Sciatic nerve (tissue), 2 donors: ENCODE measurements around the gene HPCAL4. TPM values are rescaled to one million over a fixed set of nuclear protein-coding genes. Genes with fewer than 3 reads are reported as not detected.

Experiments used
- ATAC-seq: fragments of 200-7000 bp; cut with Tn5 transposase; one replicate; pipeline ENCODE4 v1.9.1; 2020; ENCODE audit warnings: mild to moderate bottlenecking, moderate library complexity
- DNase-seq: peaks from one replicate; pipeline ENCODE4 v3.0.0-alpha.2; 2020; ENCODE audit warnings: low spot score
- intact Hi-C: fragments of 100-400 bp; cut with DNase I; formaldehyde crosslinking; loops from one replicate; pipeline ENCODE4 v1.14.2; 2022
- total RNA-seq: library from RNA; stranded (reverse); fragmentation: NEBNext Ultra II Directional; extraction: Animal tissue kit (Norgen Biotek cat#: 25700); gene quantifications from one replicate; pipeline ENCODE4 v1.2.1, GENCODE V29; 2021
- donor health status: DM: no; HTN: no; CAD: no.
- donor health status: DM: no; HTN: no; CAD: no.

HPCAL4 gene
- total RNA-seq, 1 donor from 2014 or later = not detected

DNA sequence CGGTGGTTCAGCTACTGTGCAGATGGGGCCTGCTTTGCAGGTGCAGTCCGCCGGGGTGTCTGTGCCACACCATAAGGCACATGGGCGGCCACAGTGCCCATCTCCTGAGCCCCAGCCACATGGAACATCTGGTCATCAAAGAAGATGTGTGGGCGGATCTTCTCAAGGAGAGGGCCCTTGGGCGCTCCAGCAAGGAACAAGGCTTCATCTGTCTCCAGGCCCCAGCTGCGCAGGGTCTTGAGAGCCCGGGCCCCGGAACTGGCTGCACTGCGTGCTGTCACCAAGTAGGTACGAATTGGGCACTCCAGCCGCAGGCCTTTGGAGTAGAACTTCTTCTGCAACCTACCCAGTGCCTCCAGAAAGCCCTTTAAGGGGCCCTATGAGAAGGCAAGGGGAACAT is 32.1 kb downstream of the HPCAL4 start:
- intact Hi-C loops = no loop called here
- ATAC-seq (no peak), DNase-seq (no peak)

DNA sequence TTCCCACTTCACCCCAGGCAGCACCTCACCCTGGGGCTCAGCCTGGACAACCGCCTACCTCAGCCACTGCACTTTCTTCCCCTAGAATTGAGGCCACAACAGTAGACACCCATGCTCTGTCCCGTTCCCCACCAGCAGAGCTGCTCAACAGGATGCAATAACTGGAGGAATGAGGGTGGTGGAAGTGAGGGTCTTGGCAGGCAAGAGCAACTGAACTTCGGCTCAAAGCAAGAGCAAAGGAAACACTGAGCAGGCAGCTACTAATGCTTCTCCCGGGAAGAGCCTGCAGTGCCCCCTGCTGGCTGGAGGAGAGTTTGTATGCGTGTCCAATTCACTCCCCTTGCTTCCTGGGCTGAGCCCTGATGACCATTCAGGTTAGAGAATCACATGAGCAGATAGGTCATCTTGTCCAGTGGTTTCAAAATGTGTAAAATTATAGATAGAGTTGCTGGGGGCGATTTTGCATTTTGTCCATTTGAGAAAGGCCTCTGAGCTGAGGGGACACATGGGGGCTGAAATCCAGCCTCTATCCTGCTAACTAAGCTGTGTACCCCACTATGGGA is 33.2 kb downstream of the HPCAL4 start:
- peak; percentile 29 for ATAC-seq
- peak; percentile 77 for DNase-seq
- intact Hi-C loops = no loop called here

DNA sequence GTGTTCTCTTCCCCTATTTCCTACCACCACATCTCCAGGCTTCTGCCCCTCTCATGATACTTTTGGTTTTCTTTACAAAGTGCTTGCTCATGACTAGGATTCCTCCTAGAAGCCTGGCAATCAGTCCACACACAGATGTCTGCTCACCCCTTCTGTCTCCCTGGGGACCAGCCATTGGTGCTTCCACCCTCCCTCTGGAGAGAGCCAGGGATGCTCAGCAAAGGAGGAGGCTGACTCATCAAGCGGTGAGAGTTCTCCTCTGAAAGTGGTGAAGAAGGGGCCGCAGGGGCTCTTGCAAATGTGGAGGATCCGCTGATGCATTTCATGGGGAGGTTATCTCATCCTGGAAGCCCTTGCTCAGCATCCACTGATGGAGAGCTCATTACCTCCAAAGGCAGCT is 33.8 kb downstream of the HPCAL4 start:
- intact Hi-C loops = no loop called here
- DNase-seq (no peak), ATAC-seq (no peak)

DNA sequence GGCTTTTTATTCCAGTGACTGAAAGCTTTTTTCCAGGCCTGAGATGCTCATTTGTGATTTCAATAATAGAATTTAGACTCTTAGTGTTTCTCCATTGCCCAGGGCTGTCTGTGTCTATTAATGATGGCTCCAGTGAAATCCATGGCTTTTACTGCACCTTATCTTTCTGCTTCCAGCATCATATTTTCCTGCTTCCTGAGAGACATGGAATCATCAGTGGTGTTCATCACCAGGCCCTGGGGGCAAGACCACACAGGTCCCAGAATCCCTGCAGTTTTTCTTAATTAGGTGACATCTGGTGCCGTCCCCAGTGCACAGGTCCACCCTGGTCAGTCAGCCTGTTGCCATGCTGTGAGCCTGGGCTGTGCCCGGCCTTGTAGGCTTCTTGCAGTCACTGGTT is 34.8 kb downstream of the HPCAL4 start:
- DNase-seq (no peak), ATAC-seq (no peak)
- intact Hi-C loops = no loop called here

DNA sequence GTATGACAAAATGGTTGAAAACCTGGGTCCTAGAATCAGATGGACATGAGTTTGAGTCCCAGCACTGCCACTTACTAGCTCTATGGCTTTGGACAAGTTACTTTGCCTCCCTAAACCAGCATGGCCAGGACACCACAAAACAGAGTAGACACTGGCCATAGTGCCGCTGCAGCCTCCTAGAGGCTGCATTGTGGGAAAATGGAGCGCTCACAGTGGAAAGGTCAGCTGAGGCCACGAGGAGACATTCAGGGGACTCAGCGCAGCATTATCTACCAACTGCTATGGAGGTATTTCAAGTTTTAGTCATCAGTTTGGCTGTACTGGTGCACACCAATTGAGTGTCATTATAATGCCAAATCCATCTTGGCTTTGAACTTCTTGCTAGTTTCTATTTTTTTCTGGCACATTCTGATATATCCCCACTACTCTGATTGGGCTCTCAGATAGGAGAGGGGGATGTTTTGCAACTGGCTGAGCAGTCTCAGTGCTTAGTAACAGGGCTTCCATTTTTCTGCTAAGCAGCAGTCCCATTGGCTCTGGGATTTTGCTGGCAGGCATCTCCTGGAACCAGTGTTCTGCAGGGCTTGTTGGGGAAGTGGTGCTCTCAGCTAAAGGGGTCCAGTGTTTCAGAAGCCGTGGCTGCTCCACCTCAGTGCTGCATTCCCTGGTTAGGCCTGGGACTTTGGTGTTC is 35.5 kb downstream of the HPCAL4 start:
- intact Hi-C loops = no loop called here
- no peak for ATAC-seq
- no peak for DNase-seq

DNA sequence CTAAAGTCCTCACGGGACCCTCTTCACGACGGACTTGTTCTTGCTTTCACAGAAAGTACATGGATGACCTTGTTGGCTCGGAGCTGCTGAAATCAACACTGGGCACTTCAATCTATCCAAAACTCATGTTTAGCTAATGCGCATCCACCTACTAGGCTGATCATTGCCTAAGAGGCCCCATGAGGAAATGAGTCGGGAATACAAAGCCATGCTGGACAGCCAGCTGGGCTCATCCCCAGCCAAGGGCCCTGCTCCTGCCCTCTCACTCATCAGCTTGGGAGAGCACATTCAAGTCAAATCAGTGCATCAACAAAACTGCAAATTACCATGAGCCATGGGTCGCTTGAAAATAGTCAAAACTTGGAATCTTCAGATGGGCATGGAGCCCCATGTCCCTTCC is 36.9 kb downstream of the HPCAL4 start:
- ATAC-seq (peak; percentile 70), DNase-seq (no peak)
- intact Hi-C loops = loop anchor here (5.0 kb wide), 1 partner anchor 47 kb away; no protein-coding TSS in a partner anchor

DNA sequence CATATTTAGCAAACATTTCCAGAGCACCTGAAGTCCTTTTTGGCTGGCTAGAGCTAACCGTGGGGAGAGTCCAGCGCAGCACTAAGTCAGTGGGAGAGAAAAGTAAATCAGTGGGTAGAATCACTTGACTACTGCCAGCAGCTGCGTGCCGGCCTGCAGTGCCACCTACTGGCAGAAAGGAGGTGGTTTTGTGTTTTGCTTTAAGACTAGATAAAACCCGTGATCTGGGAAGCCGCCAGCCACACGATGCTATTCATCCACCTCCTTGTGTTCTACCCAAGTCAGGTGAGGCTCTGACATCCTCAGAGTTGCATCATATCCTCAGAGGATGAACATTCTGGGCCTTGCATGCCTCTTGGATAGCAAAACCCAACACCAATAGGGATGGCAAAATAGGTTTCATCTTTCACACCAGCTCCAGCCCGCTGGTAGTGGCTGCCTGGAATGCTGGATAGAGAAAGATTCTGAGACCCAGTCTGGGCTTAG is 37.6 kb downstream of the HPCAL4 start:
- ATAC-seq (peak; percentile 82), DNase-seq (peak; percentile 91)
- intact Hi-C loops = loop anchor here (5.0 kb wide), 1 partner anchor 46 kb away; no protein-coding TSS in a partner anchor

DNA sequence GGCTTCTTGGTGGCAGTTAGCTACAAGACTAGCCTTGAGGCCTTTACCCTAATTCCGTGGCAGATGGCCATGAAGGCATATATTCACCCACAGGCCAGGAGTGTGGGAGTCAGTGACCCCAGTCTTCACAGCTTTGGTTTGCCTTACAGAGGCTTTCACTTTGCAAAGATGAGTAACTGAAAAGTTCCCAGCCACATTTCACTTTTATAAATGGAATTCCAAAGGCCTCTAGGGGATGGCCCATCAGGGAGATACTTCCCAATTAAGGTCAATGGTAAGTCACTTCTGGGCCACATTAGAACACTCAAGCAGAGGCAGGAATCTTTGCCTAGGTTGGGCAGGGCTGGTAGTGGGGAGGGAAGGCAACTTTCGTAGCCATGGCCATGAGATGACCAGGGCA is 38.7 kb downstream of the HPCAL4 start:
- DNase-seq = no peak
- intact Hi-C loops = loop anchor here (5.0 kb wide), 1 partner anchor 45 kb away; no protein-coding TSS in a partner anchor
- ATAC-seq = peak; percentile 3

DNA sequence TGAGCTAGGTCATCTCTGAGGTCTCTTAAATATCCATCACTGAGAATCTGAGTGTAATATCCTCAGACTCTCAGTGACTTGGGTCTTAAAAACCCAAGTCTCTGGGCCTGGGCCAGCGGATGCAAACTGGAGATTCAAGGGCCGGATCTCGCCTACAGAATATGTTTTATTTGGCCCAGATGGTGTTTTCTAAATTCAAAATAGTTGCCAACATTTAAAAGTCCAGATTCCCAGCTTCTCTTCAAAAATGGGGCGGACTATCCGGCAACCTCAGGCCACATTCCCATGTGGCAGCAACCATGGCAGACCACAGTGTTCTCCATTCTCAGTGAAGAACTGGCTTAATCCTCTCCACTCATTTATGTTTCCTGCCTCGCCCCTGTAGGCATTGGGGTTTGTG is 39.1 kb downstream of the HPCAL4 start:
- intact Hi-C loops = loop anchor here (5.0 kb wide), 1 partner anchor 45 kb away; no protein-coding TSS in a partner anchor
- peak; percentile 79 for ATAC-seq
- DNase-seq = no peak

DNA sequence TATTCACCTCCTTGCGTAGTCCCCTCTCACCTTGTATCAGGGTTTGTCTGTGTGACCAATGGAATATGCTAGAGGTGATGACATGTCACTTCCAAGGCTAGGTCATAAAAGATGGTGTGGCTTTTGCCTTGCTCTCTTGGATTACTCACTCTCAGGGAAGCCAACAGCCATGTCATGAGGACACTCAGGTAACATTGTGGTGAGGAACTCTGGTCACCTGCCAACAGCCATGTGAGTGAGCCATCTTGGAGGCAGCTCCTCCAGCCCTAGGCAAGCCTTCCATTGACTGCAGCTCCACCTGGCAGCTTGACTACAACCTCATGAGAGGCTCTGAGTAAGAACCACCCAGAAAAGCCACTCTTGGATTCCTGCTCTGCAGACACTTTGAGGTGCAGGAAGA is 40.8 kb downstream of the HPCAL4 start:
- intact Hi-C loops = loop anchor here (5.0 kb wide), 1 partner anchor 43 kb away; no protein-coding TSS in a partner anchor
- no peak for ATAC-seq
- DNase-seq = no peak

DNA sequence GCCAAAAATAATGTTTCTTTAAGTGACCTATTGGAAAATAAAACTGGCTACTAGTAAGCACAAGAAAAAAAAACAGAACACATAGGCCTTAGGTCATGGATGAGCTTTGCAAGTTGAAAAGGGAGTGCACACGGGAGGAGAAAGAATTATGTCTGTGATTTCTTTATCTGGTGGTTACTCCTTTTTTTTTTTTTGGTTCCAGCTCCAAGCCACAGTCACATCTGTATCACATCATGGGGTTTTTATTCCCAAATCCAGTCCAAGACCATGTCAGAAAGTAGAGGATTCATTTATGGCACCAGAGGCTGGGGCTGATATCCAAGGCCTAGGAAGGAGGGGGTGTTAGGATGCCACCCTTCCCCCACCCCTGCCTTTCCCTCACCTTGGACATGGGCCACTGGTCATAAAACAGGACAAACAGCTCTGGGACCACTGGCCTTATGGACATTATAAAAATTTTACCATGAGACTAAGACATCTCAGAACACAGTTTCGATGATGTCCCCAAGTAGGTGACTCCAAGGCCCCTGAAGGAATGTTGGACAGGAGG is 41.5 kb downstream of the HPCAL4 start:
- DNase-seq (no peak), ATAC-seq (no peak)
- intact Hi-C loops = loop anchor here (5.0 kb wide), 1 partner anchor 42 kb away; no protein-coding TSS in a partner anchor

DNA sequence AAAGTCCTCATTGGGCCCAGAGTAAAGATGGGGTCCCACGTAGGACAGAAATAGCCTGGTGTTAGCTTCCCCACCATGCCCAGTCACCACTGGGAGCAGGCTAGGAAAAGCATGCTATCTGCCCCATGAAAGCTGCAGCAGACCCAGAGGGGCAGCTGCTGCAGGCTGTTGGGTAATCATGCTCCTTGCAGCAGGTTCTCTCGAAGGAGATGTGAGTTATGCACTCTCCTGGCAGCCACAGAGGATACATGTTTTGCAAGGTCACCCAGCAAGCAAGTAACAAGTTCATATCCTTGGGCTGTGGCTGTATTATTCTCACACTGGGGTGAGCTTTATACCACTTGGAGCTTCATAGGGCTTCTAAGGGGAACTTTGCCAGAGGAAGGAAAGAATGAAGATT is 42.7 kb downstream of the HPCAL4 start:
- intact Hi-C loops = no loop called here
- ATAC-seq (no peak), DNase-seq (no peak)

DNA sequence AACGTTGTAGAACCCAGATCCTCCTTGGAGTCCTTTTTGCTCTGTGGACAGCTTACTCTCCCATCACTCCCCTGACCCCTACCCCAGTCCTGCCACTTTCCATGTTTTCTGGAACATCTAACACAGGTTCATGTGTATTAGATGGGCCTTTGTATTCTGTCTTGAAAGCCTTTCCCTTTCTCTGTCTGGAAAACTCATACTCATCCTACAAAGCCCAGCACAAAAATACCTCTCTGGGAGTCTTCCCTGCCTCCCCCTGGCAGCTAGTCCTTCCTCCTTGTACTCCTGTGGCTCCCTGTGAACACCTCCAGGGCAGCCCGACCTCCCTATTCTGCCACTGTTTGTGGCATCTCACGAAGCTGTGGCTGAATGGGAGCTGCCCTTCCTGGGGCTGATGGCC is 44.0 kb downstream of the HPCAL4 start:
- ATAC-seq (no peak), DNase-seq (no peak)
- intact Hi-C loops = loop anchor here (2.0 kb wide), 1 partner anchor 166 kb away; no protein-coding TSS in a partner anchor

DNA sequence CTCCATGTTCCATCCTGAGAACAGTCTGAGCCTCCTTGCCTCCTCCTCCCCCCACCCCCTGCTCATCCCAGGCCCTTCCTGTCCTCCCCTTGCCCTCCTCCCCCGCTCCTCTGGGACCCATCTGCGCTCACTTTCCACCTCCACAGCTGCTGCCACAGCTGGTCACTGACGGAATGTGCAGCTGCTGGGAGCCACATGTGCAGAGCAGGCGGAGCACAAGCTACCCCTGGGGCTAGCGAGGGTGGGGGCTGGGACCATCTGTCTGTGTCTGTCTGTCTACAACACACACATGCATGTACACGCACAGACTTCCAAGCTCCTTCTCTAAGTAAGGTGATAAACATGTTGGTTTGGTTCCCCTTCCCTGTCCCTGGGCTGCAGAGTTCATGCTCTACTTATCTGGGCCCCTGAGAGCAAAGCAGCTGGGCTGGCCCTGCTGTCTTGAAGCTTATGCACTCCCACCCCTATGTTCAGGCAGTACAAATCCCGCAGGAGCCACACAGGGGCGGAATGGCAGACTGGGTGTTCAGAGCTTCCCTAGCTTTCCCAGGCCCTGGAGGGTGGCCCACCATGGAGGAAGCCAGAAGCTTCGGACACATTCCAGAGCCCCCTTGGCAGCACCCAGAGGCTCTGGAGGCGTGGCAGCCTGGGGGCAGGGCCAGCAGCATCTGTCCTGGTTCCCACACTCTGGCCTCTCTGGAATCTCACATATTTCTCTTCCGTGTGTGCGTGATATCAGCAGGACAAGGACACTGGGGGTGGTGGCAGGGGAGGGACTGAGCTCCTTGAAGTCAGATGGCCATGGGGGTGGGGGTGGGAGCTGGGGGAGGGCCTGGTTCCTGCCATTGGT is 44.8 kb downstream of the HPCAL4 start:
- intact Hi-C loops = loop anchor here (2.0 kb wide), 1 partner anchor 166 kb away; no protein-coding TSS in a partner anchor
- DNase-seq (peak; percentile 85), ATAC-seq (peak; percentile 94)

DNA sequence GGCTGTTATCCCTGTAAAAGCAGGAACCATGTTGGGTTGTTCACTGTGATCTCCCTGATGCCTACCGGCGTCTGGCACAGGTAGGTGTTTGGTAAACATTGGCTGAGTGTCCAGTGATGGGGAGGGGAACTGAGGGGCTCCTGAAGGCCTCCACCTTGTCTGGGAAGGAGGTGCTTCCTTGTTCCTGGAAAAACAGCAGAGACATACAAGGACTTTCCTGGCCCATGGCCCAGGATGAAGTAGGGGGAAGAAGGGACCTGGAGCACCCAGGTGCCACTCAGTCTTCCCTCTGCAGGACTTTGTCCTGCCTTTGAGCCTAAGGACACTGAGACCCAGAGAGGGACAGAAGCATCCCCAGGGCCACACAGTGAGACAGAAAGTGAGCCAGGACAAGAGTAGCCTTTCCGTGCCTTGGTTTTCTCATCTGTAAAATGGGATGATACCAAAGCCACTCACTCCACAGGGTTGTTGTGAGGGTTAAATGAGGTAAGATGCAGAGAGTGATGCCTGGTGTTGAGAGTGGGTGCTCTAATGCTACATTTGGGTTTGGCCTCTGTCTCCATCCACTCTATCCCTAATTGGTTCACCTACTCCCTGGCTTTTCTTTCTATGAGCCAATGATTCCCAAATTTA is 45.7 kb downstream of the HPCAL4 start:
- ATAC-seq (no peak), DNase-seq (no peak)
- intact Hi-C loops = loop anchor here (2.0 kb wide), 1 partner anchor 165 kb away; no protein-coding TSS in a partner anchor

DNA sequence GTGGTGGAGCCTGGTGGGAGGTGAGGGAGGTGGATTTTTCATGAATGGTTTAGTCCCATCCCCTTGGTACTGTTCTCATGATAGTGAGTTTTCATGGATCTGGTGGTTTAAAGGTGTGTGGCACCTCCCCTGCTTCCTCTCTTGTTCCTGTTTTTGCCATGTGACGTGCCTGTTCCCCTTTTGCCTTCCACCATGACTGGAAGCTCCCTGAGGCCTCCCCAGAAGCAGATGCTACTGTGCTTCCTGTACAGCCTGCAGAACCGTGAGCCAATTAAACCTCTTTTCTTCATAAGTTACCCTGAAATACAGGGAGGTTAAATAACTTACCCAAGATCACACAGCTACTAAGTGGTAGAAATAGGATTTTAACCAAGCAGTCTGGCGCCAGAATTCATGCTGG is 47.5 kb downstream of the HPCAL4 start:
- ATAC-seq (no peak), DNase-seq (no peak)
- intact Hi-C loops = no loop called here

DNA sequence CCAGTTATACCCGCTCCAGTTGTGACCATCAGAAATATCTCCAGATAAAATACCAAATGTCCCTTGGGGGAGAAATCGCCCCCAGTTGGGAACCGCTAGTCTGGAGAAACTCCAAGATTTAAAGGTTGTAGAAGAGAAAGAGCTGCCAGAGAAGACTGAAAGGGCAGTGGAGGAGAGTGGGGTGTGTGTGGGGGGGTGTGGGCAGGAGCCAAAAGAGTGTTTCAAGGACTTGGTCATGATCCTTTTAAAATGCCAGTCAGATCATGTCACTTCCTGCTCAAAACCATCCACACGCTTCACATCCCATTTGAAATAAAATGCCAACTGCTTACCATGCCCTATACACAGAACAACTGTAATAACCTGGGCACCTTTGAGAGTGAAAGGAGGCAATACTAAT is 48.4 kb downstream of the HPCAL4 start:
- DNase-seq (no peak), ATAC-seq (no peak)
- intact Hi-C loops = no loop called here

DNA sequence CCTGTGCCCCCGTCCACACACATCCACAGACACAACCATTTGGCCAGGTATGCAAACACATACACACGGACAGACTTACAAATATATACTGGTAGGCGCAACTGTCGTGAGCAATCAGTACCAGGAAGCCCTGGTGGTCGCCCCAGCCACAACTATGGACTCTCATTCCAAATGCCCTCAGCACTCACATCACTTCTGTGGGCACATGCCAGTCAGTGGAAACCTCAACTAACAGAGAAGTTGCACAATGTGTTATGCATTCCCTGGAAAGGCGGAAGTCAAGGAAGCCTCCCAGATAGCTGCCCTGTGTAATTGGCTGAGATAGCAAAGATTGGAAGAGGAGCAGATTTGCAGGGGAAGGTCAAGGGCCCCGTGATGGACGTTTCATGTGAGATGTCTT is 50.4 kb downstream of the HPCAL4 start:
- ATAC-seq (no peak), DNase-seq (no peak)
- intact Hi-C loops = no loop called here
